VCaP (cell line): ENCODE measurements around the gene CNTN4.

ENCODE experiments used
- H3K27ac ChIP-seq: fragments of 450-650 bp; 2 replicates; pipeline ENCODE4 v1.5.1; 2017
- TF ChIP-seq, protein P1 (sequence below): fragments of 450-650 bp; conservative IDR thresholded peaks from 2 replicates; pipeline ENCODE4 v1.5.1; 2017; ENCODE audit warnings: mild to moderate bottlenecking, moderate library complexity

The CNTN4 gene

DNA sequence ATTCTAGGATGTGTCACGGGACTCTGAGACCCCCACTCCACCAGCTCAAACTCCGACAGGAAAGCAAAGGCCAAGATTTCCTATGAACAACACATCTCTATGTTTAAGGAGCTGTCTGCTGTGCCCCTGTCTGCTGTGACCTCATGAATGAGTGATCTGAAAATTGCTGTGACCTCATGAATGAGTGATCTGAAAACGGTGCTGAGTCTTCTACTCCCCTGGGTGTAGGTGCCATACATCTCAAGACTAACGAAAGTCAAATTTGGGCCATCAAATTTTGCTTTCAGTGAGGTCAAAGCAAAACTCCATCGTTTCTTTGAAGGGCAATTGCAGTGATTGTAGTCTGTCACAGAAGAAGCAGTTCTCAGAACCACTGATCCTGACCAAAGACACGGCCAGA is 987.1 kb downstream of the CNTN4 start:
- H3K27ac ChIP-seq, result no peak overlapping the region
- TF ChIP-seq, protein P1, sequence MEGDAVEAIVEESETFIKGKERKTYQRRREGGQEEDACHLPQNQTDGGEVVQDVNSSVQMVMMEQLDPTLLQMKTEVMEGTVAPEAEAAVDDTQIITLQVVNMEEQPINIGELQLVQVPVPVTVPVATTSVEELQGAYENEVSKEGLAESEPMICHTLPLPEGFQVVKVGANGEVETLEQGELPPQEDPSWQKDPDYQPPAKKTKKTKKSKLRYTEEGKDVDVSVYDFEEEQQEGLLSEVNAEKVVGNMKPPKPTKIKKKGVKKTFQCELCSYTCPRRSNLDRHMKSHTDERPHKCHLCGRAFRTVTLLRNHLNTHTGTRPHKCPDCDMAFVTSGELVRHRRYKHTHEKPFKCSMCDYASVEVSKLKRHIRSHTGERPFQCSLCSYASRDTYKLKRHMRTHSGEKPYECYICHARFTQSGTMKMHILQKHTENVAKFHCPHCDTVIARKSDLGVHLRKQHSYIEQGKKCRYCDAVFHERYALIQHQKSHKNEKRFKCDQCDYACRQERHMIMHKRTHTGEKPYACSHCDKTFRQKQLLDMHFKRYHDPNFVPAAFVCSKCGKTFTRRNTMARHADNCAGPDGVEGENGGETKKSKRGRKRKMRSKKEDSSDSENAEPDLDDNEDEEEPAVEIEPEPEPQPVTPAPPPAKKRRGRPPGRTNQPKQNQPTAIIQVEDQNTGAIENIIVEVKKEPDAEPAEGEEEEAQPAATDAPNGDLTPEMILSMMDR, result no peak

DNA sequence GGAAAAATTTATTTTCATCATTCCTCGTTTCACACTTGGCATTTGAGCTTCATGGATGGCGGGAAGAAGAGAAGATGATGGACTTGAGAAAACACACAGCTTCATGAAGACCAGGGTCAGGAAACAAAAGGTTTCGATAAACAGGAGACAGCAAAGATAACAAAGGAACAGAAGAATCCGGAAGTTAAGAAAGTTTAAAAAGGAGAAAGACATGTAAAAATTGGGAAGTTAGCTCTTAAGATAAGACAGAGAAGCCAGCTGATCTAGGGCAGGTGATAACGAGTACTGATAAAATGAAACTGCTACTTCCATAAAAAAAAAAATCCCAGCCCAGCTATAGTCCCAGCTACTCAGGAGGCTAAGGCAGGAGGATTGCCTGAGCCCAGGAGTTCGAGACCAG is 987.6 kb downstream of the CNTN4 start:
- TF ChIP-seq, protein P1, result no peak
- H3K27ac ChIP-seq, result no peak overlapping the region

DNA sequence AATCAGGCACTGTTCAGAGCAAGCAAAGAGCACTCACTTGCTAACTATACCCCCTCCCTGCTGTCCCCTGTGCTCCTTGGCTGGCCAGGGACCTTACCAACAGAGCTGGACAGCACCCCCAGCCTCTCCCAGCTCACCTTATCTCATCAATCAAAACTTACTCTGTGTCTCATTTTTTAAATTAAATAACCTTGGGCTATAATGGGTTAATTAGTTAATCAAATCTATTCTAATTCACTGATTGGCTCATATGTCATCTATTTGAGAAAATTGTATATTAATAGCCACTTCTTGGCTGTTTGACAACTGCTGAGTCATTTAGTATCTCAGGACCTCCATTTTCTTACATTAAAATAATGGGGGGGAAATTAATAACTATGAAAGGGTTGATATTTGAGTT is 988.6 kb downstream of the CNTN4 start:
- TF ChIP-seq, protein P1, result no peak
- no peak overlapping the region for H3K27ac ChIP-seq

DNA sequence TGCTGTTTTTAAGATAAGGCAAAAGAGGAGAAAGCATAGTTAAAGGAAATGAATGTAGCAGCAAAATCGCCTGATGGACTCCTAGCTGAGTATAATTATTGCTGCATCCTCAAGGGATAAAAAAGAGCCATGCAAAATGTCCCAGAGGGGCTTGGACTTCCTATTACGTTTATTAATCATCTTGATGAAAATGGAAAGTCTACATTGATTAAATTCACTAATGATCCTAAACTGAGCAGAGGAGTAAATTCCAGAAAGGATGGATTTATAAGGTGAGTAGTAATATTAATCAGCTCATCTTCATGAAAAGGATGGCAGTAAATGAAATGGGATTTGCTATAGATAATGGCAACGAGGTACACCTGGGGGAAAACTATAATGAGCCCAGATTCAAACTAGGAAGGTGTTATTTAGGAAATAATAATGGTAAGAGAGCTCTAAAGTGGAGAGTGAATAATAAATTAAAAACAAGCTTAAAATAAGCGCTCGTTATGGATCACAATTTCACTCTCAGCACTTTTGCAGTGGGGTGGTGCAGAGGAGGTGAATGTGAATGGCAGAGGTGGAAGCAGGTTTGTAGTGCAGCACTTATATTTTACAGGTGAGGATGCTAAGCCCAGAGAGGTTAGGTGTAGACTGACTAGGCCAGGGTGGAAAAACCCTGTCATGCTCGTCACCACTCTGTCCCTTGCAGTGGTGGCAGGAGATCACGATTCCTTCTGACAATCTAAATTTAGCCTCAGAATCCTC is 989.2 kb downstream of the CNTN4 start:
- no peak overlapping the region for H3K27ac ChIP-seq
- TF ChIP-seq, protein P1, result no peak

DNA sequence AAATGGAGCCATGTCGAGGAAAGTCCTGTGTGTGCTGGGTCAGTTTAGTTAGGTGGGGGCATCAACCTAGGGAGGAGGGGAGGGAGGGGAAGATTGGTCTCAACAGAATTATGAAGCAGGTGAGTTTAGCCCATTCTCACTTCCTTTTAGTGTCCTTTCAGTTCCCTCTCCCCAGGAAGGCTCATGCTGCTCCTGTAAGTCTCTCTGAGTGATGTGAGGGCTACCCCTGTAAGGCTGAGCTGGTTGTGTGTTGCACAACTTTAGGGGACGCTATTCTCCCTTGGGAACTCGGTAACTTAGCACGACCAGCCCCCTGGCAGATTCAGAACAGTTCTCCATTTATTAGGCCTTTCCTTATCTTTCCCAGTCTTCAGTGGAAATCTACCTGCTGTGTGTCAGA is 990.4 kb downstream of the CNTN4 start:
- TF ChIP-seq, protein P1, result no peak
- H3K27ac ChIP-seq, result no peak overlapping the region

DNA sequence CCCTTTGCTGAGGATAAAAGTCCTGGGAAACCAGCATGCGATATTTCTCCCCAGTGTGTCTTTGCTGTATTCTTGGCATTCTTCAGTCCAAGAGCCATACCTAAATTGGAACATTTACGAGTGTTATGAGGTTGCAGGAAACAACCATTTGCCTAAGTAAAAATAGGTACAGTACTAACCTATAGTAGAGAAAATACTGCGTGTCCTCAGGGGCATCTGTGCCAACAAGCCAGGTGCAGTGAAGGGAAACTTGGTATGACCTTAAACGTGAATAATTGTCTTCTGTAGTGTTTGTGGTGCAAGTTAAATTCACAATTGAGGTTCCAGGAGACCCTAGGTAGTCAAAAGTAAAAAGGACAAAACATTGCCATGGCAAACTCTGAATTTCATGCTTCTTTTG is 999.3 kb downstream of the CNTN4 start:
- TF ChIP-seq, protein P1, result no peak
- no peak overlapping the region for H3K27ac ChIP-seq

DNA sequence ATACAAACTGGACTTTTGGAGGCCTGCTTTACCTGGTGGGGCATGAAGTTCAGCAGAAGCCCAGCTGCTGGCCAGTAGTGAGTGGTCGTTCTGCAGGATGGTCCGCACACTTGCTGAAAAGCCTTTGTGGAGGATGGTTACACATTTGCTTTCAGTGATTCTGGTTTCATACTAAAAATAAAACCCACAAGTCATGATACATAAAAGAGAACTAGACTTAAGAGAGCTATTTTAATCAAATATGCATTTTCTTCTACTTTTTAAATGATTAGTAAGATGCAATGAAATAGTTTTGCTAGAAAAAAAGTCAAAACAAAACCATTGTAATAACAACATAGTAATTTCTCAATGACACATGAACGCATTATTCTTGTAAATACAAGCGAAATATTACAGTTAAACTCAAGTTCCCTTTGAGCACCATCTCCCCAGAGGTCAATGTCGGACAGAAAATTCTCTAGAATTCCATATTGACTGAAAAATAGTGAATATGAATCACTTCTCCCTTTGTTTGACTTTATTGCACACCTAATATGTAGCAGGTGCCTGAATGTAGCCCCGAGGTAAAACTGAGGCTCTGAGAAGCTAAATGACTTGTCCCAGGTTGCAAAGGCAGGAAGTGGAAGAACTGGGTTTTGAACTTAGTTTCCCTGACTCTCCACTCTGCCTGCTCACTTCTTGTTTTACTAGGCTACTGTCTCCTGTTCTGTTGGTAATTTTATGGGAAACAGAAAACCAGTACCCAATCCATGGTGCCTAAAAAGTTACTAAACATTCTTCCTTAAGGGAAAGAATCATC is 1003.2 kb downstream of the CNTN4 start:
- no peak overlapping the region for H3K27ac ChIP-seq

More for the DNA sequence above, 1003.2 kb downstream of the CNTN4 start:
- TF ChIP-seq, protein P1, result no peak
